Tibial nerve (tissue), 3 donors: ENCODE results near the gene CPA4.

ENCODE experiments used
- POLR2A ChIP-seq, 2 donors: fragments of 450-650 bp; IDR thresholded peaks; one replicate each; pipeline ENCODE4 v1.6.1; 2017; ENCODE audit warnings: antibody characterized with exemption in 2 of 2, mild to moderate bottlenecking in 2 of 2, moderate library complexity in 2 of 2
- TF ChIP-seq, protein P1 (sequence below), 5 experiments: fragments of 200-600 bp in 3 of 5; fragments of 450-650 bp in 2 of 5; sonication (generic) in 3 of 5; IDR thresholded peaks; one replicate each; pipeline ENCODE4 v1.5.1; 2016 to 2019; ENCODE audit warnings: antibody characterized with exemption in 5 of 5, mild to moderate bottlenecking in 3 of 5, moderate library complexity in 2 of 5

DNA sequence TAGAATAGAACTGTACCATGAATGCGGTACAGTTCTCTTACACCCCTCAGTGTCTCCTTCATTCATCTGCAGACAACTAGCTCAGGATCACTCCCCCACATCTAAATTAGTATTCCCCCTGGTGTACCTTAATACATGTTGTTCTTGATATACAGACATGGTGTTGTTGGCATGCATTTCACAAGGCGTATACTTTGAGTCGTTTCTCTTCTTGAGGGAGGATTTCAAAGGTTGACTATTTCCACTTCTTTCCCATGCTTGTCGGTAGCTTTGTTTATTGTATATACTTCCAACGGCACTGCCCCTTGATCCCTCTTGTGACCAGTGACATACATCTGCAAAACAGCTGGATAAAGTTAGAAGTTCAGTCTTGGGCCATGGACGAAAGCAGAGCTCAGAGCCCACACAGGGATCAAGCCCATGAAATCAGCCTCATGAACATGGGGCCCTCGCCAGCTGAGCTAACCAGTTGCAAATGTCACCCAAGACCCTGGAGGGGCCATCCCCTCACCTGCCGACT lies 8.6 kb downstream of the CPA4 start:
- TF ChIP-seq, protein P1, sequence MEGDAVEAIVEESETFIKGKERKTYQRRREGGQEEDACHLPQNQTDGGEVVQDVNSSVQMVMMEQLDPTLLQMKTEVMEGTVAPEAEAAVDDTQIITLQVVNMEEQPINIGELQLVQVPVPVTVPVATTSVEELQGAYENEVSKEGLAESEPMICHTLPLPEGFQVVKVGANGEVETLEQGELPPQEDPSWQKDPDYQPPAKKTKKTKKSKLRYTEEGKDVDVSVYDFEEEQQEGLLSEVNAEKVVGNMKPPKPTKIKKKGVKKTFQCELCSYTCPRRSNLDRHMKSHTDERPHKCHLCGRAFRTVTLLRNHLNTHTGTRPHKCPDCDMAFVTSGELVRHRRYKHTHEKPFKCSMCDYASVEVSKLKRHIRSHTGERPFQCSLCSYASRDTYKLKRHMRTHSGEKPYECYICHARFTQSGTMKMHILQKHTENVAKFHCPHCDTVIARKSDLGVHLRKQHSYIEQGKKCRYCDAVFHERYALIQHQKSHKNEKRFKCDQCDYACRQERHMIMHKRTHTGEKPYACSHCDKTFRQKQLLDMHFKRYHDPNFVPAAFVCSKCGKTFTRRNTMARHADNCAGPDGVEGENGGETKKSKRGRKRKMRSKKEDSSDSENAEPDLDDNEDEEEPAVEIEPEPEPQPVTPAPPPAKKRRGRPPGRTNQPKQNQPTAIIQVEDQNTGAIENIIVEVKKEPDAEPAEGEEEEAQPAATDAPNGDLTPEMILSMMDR (IDR thresholded peaks at IDR 0.05) = no peak
- TF ChIP-seq POLR2A (IDR thresholded peaks at IDR 0.05) = no peak
